OCI-LY3 (cell line): ENCODE measurements around the gene NUB1.

Experiments
- H2AFZ ChIP-seq: fragments of 200-600, 300-600 bp; shearing (Covaris generic); 2 replicates; pipeline ENCODE4 v1.6.0; 2014; ENCODE audit warnings: antibody characterized with exemption, low read depth, low read length
- H3K27ac ChIP-seq: fragments of 200-600, 300-600 bp; sonication (generic); 2 replicates; pipeline ENCODE4 v1.5.1; 2014; ENCODE audit warnings: mild to moderate bottlenecking, low read length, moderate library complexity, mixed read lengths
- H3K27me3 ChIP-seq: fragments of 200-600, 300-600 bp; sonication (generic); 2 replicates; pipeline ENCODE4 v1.6.1; 2014; ENCODE audit warnings: low read depth, low read length, mixed read lengths
- H3K36me3 ChIP-seq: fragments of 200-600, 300-600 bp; sonication (generic); replicated peaks from 2 replicates; pipeline ENCODE3; 2014; ENCODE audit warnings: low read depth, low read length, mixed read lengths
- H3K4me1 ChIP-seq: fragments of 300-600, 200-600 bp; sonication (generic); 2 replicates; pipeline ENCODE4 v1.6.1; 2014; ENCODE audit warnings: low read length, mixed read lengths
- H3K4me2 ChIP-seq: fragments of 200-600, 300-600 bp; sonication (generic); 2 replicates; pipeline ENCODE4 v1.6.1; 2014; ENCODE audit warnings: low read length, mixed read lengths
- H3K4me3 ChIP-seq: fragments of 300-600, 200-600 bp; sonication (generic); 2 replicates; pipeline ENCODE4 v1.5.1; 2014; ENCODE audit warnings: antibody characterized with exemption, mild to moderate bottlenecking, low read length, moderate library complexity
- H3K79me2 ChIP-seq: fragments of 300-600, 200-600 bp; shearing (Covaris generic); 2 replicates; pipeline ENCODE4 v1.6.1; 2014; ENCODE audit warnings: mild to moderate bottlenecking, low read length, mixed read lengths
- H3K9ac ChIP-seq: fragments of 300-600, 200-600 bp; shearing (Covaris generic); 2 replicates; pipeline ENCODE4 v1.6.0; 2014; ENCODE audit warnings: mild to moderate bottlenecking, low read length, moderate library complexity
- H3K9me3 ChIP-seq: fragments of 200-600, 300-600 bp; shearing (Covaris generic); 2 replicates; pipeline ENCODE4 v1.6.1; 2014; ENCODE audit warnings: low read length, mixed read lengths; ENCODE audit not compliant: insufficient read depth
- H4K20me1 ChIP-seq: fragments of 200-600, 300-600 bp; sonication (generic); 2 replicates; pipeline ENCODE4 v1.6.1; 2016; ENCODE audit warnings: low read length, mixed read lengths; ENCODE audit not compliant: insufficient read depth
- CTCF ChIP-seq: fragments of 200-600, 300-600 bp; sonication (generic); IDR thresholded peaks from 2 replicates; pipeline ENCODE4 v1.5.1; 2014; ENCODE audit warnings: antibody characterized with exemption, low read length, low read depth
- EZH2phosphoT487 ChIP-seq: fragments of 200-600 bp; shearing (Covaris generic); IDR thresholded peaks from 2 replicates; pipeline ENCODE4 v1.6.1; 2018; ENCODE audit warnings: antibody characterized with exemption, mixed run types, low read depth

NUB1 gene

GRCh38 chr7:151336027-151336708, 5.4 kb upstream of the NUB1 start:
- Histone ChIP-seq H3K4me2 (no peak overlapping the region), H3K27ac (no peak overlapping the region), H3K9ac (no peak overlapping the region), H3K36me3 (no peaks in the 10 kb centered on the region), H3K27me3 (no peaks in the 10 kb centered on the region), H3K4me3 (no peak overlapping the region), H3K79me2 (no peaks in the 10 kb centered on the region), H4K20me1 (no peaks in the 10 kb centered on the region), H3K9me3 (no peaks in the 10 kb centered on the region), H3K4me1 (peaks cover 25% of the 10 kb centered on the region), H2AFZ (no peak overlapping the region)
- TF ChIP-seq CTCF, result no peak
- no peak for TF ChIP-seq EZH2phosphoT487

- Histone ChIP-seq H3K4me3 (no peak overlapping the region), H4K20me1 (no peaks in the 10 kb centered on the region), H3K4me1 (peaks cover 27% of the 10 kb centered on the region), H2AFZ (no peak overlapping the region), H3K9me3 (no peaks in the 10 kb centered on the region), H3K4me2 (no peak overlapping the region), H3K36me3 (no peaks in the 10 kb centered on the region), H3K9ac (no peak overlapping the region), H3K27me3 (no peaks in the 10 kb centered on the region), H3K79me2 (no peaks in the 10 kb centered on the region), H3K27ac (no peak overlapping the region)
- TF ChIP-seq EZH2phosphoT487 (no peak), CTCF (no peak)
Measured at GRCh38 chr7:151337346-151337745, 4.3 kb upstream of the NUB1 start.

DNA sequence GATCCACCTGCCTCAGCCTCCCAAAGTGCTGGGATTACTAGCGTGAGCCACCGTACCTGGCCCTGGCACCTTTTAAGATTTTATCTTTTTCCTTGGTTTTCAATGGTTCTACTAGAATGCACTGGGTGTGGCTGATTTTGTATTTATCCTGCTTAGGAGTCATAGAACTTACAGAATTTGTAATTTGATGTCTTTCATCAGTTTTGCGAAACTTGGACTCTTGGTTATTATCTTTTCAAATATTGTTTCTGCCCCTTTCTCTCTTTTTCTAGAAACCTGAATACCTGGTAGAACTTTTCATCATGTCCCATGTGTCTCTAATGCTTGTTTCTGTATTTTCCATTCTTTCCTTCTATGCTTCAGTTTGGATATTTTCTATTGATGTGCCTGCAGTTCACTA, 2.8 kb upstream of the NUB1 start:
- Histone ChIP-seq H3K27me3 (no peaks in the 10 kb centered on the region), H3K4me3 (no peak overlapping the region), H3K79me2 (peaks cover 8% of the 10 kb centered on the region), H3K4me2 (0 out of 2 replicates have a peak overlapping the region, but pooled peaks have one; percentile 75), H2AFZ (no peak overlapping the region), H3K9me3 (no peaks in the 10 kb centered on the region), H3K4me1 (peaks cover 35% of the 10 kb centered on the region), H3K9ac (no peak overlapping the region), H3K27ac (no peak overlapping the region; the same call in 1 of the 2 replicates), H3K36me3 (peaks cover 4% of the 10 kb centered on the region), H4K20me1 (peaks cover 5% of the 10 kb centered on the region; the same call in 1 of the 2 replicates)
- TF ChIP-seq CTCF (no peak), EZH2phosphoT487 (no peak)

- no peaks in the 10 kb centered on the region for H3K9me3 ChIP-seq
- peaks cover 5% of the 10 kb centered on the region; the same call in 1 of the 2 replicates for H4K20me1 ChIP-seq
- H3K9ac ChIP-seq, result peak overlapping the region; percentile 12; the same call in 1 of the 2 replicates
- no peaks in the 10 kb centered on the region for H3K27me3 ChIP-seq
- peaks cover 4% of the 10 kb centered on the region for H3K36me3 ChIP-seq
- H3K4me3 ChIP-seq, result peak overlapping the region; percentile 52
- peak overlapping the region; percentile 75 for H3K4me2 ChIP-seq
- H3K27ac ChIP-seq, result peak overlapping the region; percentile 79
- peaks cover 8% of the 10 kb centered on the region for H3K79me2 ChIP-seq
- peaks cover 35% of the 10 kb centered on the region for H3K4me1 ChIP-seq
- H2AFZ ChIP-seq, result peak overlapping the region; percentile 86
- TF ChIP-seq CTCF (no peak), EZH2phosphoT487 (no peak)
Measured at GRCh38 chr7:151339651-151340382, 1.8 kb upstream of the NUB1 start.
